Colonic mucosa (tissue), 4 donors: ENCODE measurements around the gene CCDC27. TPM values are rescaled to one million over a fixed set of nuclear protein-coding genes. Genes with fewer than 3 reads are reported as not detected.

Source experiments
- DNase-seq: peaks from one replicate; pipeline ENCODE4 v3.0.0-alpha.2; 2020
- H3K27ac ChIP-seq: fragments of 200-600 bp; one replicate; pipeline ENCODE4 v1.8.0; 2021
- H3K27me3 ChIP-seq: fragments of 200-600 bp; one replicate; pipeline ENCODE4 v1.8.0; 2021
- H3K36me3 ChIP-seq: fragments of 200-600 bp; one replicate; pipeline ENCODE4 v1.8.0; 2021
- H3K4me1 ChIP-seq: fragments of 200-600 bp; one replicate; pipeline ENCODE4 v1.8.0; 2021; ENCODE audit warnings: mild to moderate bottlenecking
- H3K4me3 ChIP-seq: fragments of 200-600 bp; one replicate; pipeline ENCODE4 v1.8.0; 2021
- H3K9ac ChIP-seq, 2 donors: one replicate each; pipeline ENCODE4 v1.7.0; 2013; ENCODE audit warnings: control low read depth in 2 of 2, low read depth in 2 of 2, low read length in 2 of 2
- H3K9me3 ChIP-seq: fragments of 200-600 bp; one replicate; pipeline ENCODE4 v1.8.0; 2021
- intact Hi-C: fragments of 100-400 bp; cut with DNase I; formaldehyde crosslinking; loops from one replicate; pipeline ENCODE4 v1.14.1; 2022
- total RNA-seq, 2 donors: library from RNA; stranded (reverse); fragmentation: NEBNext Ultra II Directional in 1 of 2; extraction: Animal tissue kit (Norgen Biotek cat#: 25700) in 1 of 2; gene quantifications; one replicate each; pipeline ENCODE4 v1.2.1, GENCODE V29; 2021
- TF ChIP-seq, protein P1 (sequence below): fragments of 200-600 bp; IDR thresholded peaks from one replicate; pipeline ENCODE4 v1.8.0; 2022; ENCODE audit warnings: antibody characterized with exemption, mild to moderate bottlenecking
- donor health status: healthy.
- donor health status: DM: no; HTN: no; CAD: no.
- donor health status: DM: no; HTN: no; CAD: no.

CCDC27 gene
- total RNA-seq, 2 donors from 2014 or later, result not detected

DNA sequence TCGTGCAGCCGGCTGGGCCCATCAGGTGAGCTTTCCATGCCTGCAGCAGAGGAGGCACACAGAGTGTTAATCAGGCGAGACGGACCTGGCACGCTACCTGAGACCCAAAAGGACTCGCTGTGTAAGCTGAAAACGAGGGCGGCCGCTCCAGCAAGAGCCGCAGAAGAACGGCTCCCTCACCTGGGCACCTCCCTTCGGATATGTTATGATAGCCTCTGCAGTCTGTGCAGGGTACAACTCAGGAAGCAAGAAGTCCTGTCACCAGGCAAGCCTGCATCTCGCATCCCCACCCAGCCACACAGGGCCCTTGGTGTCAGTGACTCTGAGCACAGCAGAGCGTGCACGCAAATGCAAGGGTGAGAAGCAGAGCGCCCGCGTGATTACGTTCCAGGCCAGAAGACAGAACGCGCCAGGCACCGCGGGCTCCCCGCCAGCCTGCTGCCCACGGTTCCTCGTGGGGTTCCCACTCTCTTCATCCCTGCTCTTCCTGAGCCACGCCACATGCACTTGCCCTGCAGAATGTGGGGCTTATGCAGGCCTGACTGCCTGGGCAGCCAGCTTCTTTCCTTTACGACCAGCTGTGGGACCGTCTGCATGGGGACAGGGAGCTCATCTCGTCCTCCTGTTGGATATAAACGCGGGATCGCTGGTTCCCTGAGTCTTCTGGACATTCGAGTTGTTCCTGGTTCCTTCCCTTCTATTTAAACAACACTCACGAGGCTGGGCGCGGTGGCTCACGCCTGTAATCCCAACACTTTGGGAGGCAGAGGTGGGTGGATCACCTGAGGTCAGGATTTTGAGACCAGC, 64.3 kb downstream of the CCDC27 start:
- intact Hi-C loops, result no loop called here
- TF ChIP-seq, protein P1, sequence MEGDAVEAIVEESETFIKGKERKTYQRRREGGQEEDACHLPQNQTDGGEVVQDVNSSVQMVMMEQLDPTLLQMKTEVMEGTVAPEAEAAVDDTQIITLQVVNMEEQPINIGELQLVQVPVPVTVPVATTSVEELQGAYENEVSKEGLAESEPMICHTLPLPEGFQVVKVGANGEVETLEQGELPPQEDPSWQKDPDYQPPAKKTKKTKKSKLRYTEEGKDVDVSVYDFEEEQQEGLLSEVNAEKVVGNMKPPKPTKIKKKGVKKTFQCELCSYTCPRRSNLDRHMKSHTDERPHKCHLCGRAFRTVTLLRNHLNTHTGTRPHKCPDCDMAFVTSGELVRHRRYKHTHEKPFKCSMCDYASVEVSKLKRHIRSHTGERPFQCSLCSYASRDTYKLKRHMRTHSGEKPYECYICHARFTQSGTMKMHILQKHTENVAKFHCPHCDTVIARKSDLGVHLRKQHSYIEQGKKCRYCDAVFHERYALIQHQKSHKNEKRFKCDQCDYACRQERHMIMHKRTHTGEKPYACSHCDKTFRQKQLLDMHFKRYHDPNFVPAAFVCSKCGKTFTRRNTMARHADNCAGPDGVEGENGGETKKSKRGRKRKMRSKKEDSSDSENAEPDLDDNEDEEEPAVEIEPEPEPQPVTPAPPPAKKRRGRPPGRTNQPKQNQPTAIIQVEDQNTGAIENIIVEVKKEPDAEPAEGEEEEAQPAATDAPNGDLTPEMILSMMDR, result no peak
- no peaks in the 10 kb centered on the region for H3K36me3 ChIP-seq
- H3K27ac ChIP-seq, result no peak overlapping the region
- DNase-seq, result no peak
- H3K9me3 ChIP-seq, result no peaks in the 10 kb centered on the region
- H3K4me3 ChIP-seq, result no peak overlapping the region
- H3K4me1 ChIP-seq, result no peaks in the 10 kb centered on the region
- H3K27me3 ChIP-seq, result no peaks in the 10 kb centered on the region
- H3K9ac ChIP-seq, result no peak overlapping the region

DNA sequence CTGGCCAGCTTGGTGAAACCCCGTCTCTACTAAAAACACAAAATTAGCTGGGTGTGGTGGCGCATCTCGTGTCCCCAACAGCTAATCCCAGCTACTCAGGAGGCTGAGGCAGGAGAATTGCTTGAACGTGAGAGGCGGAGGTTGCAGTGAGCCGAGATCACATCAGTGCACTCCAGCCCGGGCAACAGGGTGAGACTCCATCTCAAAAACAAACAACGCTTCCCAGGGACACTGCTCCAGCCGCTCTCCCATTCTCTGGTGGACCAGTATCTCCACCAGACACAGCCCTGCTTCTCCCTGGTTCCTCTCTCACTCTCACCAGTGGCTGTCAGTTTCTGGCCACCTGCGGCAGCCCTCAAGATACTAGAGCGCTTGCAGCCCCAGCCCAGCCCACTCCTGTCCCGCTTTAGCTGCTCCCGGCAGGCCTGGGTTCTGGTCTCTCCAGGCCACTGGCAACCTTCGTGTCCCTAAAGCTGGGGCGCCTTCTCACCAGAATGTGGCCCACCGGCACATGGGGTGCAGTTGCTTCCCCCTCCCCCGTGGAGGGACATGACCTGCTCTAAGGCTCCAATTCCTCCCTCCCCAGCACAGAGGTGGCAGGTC, 65.0 kb downstream of the CCDC27 start:
- no peak overlapping the region for H3K4me3 ChIP-seq
- H3K4me1 ChIP-seq, result no peaks in the 10 kb centered on the region
- no peak for DNase-seq
- no peaks in the 10 kb centered on the region for H3K27me3 ChIP-seq
- no peaks in the 10 kb centered on the region for H3K36me3 ChIP-seq
- no peaks in the 10 kb centered on the region for H3K9me3 ChIP-seq
- TF ChIP-seq, protein P1, result no peak
- H3K27ac ChIP-seq, result no peak overlapping the region
- intact Hi-C loops, result no loop called here
- H3K9ac ChIP-seq, result peak overlapping the region in 1 of 2 donors; percentile 2

DNA sequence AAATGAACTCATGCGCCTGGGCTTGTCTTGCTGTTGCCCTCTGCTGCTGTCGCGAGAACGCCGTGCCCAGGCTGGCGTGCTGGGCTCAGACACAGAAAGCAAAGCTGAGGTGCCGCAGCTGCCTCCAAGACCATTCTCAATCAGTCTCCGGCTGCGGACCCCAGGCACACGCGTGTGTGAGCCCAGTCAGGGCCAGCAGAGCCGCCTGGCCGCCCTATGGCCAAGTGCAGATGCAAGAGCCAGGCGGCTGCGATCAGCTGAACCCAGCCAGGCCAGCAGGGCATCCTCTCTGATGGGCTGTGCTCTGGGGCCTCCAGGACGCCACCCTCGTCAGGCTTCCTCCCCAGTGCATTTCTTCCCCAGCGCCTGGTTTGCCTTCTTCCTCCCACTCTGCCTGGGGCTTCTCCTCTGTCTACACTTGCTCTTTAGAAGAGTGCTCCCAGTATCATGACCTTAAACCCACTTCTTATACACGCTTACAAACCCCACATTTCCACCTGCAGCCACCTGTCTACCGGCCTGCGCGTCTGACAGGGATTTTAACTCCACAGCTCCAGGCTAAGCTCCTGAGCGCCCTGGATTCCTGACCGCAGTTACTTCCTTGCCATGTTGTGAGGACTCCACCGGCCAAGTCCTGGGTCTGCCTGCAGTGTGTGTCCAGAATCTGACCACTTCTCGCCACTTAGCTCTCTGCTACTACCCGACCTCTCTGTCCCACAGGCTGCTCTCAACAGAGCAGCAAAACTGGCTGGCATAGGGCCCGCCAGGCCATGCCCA, 65.8 kb downstream of the CCDC27 start:
- no peaks in the 10 kb centered on the region for H3K4me1 ChIP-seq
- intact Hi-C loops, result no loop called here
- H3K27me3 ChIP-seq, result no peaks in the 10 kb centered on the region
- H3K4me3 ChIP-seq, result no peak overlapping the region
- TF ChIP-seq, protein P1, result no peak
- peak overlapping the region in 1 of 2 donors; percentile 2 for H3K9ac ChIP-seq
- no peak for DNase-seq
- H3K9me3 ChIP-seq, result no peaks in the 10 kb centered on the region
- no peak overlapping the region for H3K27ac ChIP-seq
- no peaks in the 10 kb centered on the region for H3K36me3 ChIP-seq

DNA sequence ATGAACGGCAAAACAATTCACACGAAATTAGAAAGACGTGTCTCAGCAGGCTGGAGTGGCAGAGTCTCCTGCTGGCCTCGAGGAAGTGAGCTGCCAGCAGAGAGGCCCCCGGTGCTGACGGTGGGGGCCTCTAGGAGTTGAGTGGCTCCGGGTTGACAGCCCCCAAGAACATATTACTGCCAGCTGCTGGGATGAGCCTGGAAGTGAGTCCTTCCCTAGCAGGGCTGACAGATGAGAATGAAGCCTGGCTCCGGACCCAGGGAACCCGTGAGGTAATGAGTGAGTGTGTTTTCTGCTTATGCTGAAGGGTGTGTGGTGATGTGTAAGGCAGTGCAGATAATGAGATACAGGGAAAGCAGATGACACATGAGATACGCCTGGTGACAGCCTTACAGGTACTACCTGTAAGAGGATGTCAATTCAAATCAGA, 67.5 kb downstream of the CCDC27 start:
- Histone ChIP-seq H3K36me3 (no peaks in the 10 kb centered on the region), H3K27me3 (no peaks in the 10 kb centered on the region), H3K9me3 (no peaks in the 10 kb centered on the region), H3K9ac (no peak overlapping the region), H3K4me1 (no peaks in the 10 kb centered on the region), H3K27ac (no peak overlapping the region), H3K4me3 (no peak overlapping the region)
- intact Hi-C loops, result no loop called here
- DNase-seq, result no peak
- TF ChIP-seq, protein P1, result no peak

DNA sequence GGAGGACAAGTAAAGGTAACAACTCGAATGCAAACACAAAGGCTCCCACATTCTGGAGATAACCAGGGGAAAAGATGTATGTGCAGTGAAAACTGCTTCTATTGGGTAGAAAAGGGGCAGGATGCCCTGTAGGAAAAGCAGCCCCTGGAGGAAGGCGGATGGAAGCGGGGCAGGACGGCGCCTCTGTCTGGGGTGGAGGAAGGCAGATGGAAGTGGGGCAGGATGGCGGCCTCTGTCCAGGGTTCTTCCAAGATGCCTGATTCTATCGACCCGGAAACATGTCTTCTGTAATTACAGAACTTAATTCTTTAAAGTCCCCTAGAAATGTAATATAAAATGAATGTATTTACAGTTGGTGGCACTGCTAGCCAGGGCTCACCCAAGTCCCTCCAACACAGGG, 68.1 kb downstream of the CCDC27 start:
- H3K36me3 ChIP-seq, result no peaks in the 10 kb centered on the region
- no peaks in the 10 kb centered on the region for H3K27me3 ChIP-seq
- TF ChIP-seq, protein P1, result no peak
- no peak overlapping the region for H3K9ac ChIP-seq
- DNase-seq, result no peak
- intact Hi-C loops, result no loop called here
- H3K4me3 ChIP-seq, result no peak overlapping the region
- H3K9me3 ChIP-seq, result no peaks in the 10 kb centered on the region
- H3K27ac ChIP-seq, result no peak overlapping the region
- H3K4me1 ChIP-seq, result no peaks in the 10 kb centered on the region
